ENCODE data around the gene ARHGAP15. TPM values are rescaled to one million over a fixed set of nuclear protein-coding genes. Genes with fewer than 3 reads are reported as not detected.

Gene ARHGAP15
- total RNA-seq, 2 experiments from 2014 or later: 71.3 to 72.8 TPM

GRCh38 chr2:143505542-143505941 lies 376.3 kb downstream of the ARHGAP15 start:
- intact Hi-C loops (cut with micrococcal nuclease): no loop called here
- peaks cover 29% of the 10 kb centered on the region for H3K36me3 Mint-ChIP-seq (ENCODE audit: low read depth)
- POLR2A ChIA-PET: no interaction called here

GRCh38 chr2:143513081-143513480 lies 383.9 kb downstream of the ARHGAP15 start:
- Mint-ChIP-seq H3K4me1 (ENCODE audit: low read depth) (peaks cover 13% of the 10 kb centered on the region), H3K27ac (peak overlapping the region; percentile 15), H3K4me3 (no peak overlapping the region), H3K9me3 (peaks cover 4% of the 10 kb centered on the region), H3K27me3 (no peaks in the 10 kb centered on the region), H3K36me3 (ENCODE audit: low read depth) (peaks cover 54% of the 10 kb centered on the region)
- ATAC-seq (peak; percentile 77), DNase-seq (peak; percentile 35)
- intact Hi-C loops (cut with micrococcal nuclease): no loop called here
- TF ChIP-seq, protein P1, sequence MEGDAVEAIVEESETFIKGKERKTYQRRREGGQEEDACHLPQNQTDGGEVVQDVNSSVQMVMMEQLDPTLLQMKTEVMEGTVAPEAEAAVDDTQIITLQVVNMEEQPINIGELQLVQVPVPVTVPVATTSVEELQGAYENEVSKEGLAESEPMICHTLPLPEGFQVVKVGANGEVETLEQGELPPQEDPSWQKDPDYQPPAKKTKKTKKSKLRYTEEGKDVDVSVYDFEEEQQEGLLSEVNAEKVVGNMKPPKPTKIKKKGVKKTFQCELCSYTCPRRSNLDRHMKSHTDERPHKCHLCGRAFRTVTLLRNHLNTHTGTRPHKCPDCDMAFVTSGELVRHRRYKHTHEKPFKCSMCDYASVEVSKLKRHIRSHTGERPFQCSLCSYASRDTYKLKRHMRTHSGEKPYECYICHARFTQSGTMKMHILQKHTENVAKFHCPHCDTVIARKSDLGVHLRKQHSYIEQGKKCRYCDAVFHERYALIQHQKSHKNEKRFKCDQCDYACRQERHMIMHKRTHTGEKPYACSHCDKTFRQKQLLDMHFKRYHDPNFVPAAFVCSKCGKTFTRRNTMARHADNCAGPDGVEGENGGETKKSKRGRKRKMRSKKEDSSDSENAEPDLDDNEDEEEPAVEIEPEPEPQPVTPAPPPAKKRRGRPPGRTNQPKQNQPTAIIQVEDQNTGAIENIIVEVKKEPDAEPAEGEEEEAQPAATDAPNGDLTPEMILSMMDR (IDR thresholded peaks at IDR 0.05): no peak
- CTCF ChIA-PET: interaction anchor here (0.7 to 1.8 kb wide), 4 partner anchors 12 to 172 kb away, joined by 3 to 8 read pairs (median 3); no protein-coding TSS in a partner anchor
- POLR2A ChIA-PET: interaction anchor here (0.8 kb wide), 1 partner anchor 177 kb away, joined by 4 read pairs; no protein-coding TSS in a partner anchor

More at GRCh38 chr2:143505542-143505941, 376.3 kb downstream of the ARHGAP15 start:
- ATAC-seq: no peak
- TF ChIP-seq, protein P1 (IDR thresholded peaks at IDR 0.05): no peak
- CTCF ChIA-PET: no interaction called here
- no peak for DNase-seq
- Mint-ChIP-seq H3K4me3 (no peak overlapping the region), H3K4me1 (ENCODE audit: low read depth) (peaks cover 24% of the 10 kb centered on the region), H3K27me3 (no peaks in the 10 kb centered on the region), H3K27ac (no peak overlapping the region), H3K9me3 (peaks cover 2% of the 10 kb centered on the region)

- no peak overlapping the region for H3K27ac Mint-ChIP-seq
- peaks cover 4% of the 10 kb centered on the region for H3K9me3 Mint-ChIP-seq
- no peak overlapping the region for H3K4me3 Mint-ChIP-seq
- H3K27me3 Mint-ChIP-seq: no peaks in the 10 kb centered on the region
- CTCF ChIA-PET: no interaction called here
- ATAC-seq (no peak), DNase-seq (no peak)
- POLR2A ChIA-PET: no interaction called here
- H3K36me3 Mint-ChIP-seq (ENCODE audit: low read depth): peaks cover 54% of the 10 kb centered on the region
- H3K4me1 Mint-ChIP-seq (ENCODE audit: low read depth): peaks cover 7% of the 10 kb centered on the region
- intact Hi-C loops (cut with micrococcal nuclease): no loop called here
- TF ChIP-seq, protein P1 (IDR thresholded peaks at IDR 0.05): no peak
Observed at GRCh38 chr2:143514413-143514812, 385.2 kb downstream of the ARHGAP15 start.

DNA sequence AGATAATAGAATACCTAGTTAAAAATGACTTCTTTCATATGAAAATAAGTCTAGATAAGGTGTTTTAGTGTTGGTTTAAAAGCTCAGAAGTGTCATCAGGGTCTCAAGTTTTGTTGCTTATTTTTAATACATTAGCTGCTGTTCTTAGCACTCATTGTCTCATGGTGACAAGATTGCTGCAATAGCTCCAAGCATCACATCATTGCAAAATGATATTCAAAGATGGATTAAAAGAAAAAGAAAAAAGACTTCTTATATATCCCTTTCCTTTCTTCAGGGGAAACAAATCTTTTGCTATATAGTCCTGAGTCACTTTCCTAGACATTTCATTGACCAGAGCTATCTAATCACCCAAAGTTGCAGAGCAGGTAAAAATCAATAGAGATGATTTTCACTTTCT lies 386.1 kb downstream of the ARHGAP15 start:
- H3K9me3 Mint-ChIP-seq: peaks cover 4% of the 10 kb centered on the region
- DNase-seq (no peak), ATAC-seq (no peak)
- ChIA-PET CTCF (interaction anchor here (0.8 kb wide), 1 partner anchor 14 kb away, joined by 3 read pairs; no protein-coding TSS in a partner anchor), POLR2A (no interaction called here)
- H3K4me1 Mint-ChIP-seq (ENCODE audit: low read depth): peaks cover 10% of the 10 kb centered on the region
- TF ChIP-seq, protein P1 (IDR thresholded peaks at IDR 0.05): no peak
- H3K36me3 Mint-ChIP-seq (ENCODE audit: low read depth): peaks cover 62% of the 10 kb centered on the region
- no peak overlapping the region for H3K4me3 Mint-ChIP-seq
- intact Hi-C loops (cut with micrococcal nuclease): no loop called here
- H3K27ac Mint-ChIP-seq: no peak overlapping the region
- H3K27me3 Mint-ChIP-seq: no peaks in the 10 kb centered on the region

DNA sequence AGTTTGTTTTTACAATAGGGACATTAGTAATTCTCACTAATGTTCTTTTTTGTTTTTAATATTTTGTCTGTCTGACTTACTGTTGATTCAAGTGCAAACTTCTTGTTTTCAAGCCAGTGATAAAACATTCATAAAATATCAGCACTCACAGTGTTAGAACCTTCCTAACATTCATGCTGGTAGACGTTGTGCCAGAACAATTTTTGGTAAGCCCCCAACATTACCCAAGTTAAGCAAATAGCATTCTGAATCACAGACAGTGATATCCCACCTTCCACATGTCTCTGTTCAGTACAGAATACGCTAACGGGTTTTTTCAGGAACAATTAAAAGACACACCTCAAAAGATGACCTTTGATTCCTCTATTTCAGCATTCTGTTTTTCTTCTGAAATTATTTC lies 390.3 kb downstream of the ARHGAP15 start:
- TF ChIP-seq, protein P1 (IDR thresholded peaks at IDR 0.05): no peak
- POLR2A ChIA-PET: interaction anchor here (0.6 kb wide), 1 partner anchor 608 kb away, joined by 3 read pairs; no protein-coding TSS in a partner anchor
- peaks cover 30% of the 10 kb centered on the region for H3K4me1 Mint-ChIP-seq (ENCODE audit: low read depth)
- DNase-seq (no peak), ATAC-seq (no peak)
- H3K27ac Mint-ChIP-seq: no peak overlapping the region
- peaks cover 53% of the 10 kb centered on the region for H3K36me3 Mint-ChIP-seq (ENCODE audit: low read depth)
- H3K9me3 Mint-ChIP-seq: peaks cover 2% of the 10 kb centered on the region
- CTCF ChIA-PET: no interaction called here
- H3K4me3 Mint-ChIP-seq: no peak overlapping the region
- intact Hi-C loops (cut with micrococcal nuclease): no loop called here
- no peaks in the 10 kb centered on the region for H3K27me3 Mint-ChIP-seq
